HG03175 (cell line): ENCODE data around the gene ABO.
"Not testable (repeated sequence)": the region's sequence is repeated elsewhere in the genome, so short reads cannot be mapped to it uniquely, and the experiment has no call there.

Experiments
- ATAC-seq: cut with Tn5 transposase; IDR thresholded peaks from one replicate; pipeline ENCODE4 v1.9.1; 2021; ENCODE audit warnings: mild to moderate bottlenecking, moderate library complexity; ENCODE audit not compliant: unreplicated experiment

Gene ABO

GRCh38 chr9:133226219-133227171 lies 48.5 kb downstream of the ABO start:
- no peak for ATAC-seq

- no peak for ATAC-seq
Measured at GRCh38 chr9:133225171-133226011, 49.6 kb downstream of the ABO start.

- no peak for ATAC-seq
Measured at GRCh38 chr9:133224762-133225161, 50.2 kb downstream of the ABO start.

DNA sequence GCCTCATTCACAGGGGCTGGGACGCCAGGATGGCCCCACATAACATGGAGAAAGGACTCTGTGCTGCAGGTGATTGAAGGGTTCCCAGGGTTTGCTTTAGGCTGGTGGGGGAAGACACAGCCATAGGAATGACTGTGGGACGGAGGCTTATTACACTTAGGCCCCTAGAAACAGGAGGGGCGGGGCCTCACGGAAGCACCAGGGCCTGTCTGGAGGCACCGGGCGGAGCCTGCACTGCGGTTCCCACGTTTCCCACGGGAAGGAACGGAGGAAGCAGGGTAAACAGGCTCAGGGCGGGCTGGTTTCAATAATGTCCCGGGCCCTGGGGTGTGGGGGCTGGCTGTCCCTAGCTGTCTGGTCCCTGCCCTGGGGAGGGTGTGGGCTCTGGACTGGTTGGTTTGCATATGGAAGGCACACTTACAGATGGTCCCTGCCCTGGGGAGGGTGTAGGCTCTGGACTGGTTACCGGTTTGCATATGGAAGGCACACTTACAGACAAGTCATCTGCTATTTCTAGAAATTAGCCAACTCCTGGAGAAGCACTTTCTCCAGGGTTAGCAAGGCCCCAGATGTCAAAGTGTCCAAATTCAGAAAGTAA lies 51.7 kb downstream of the ABO start:
- ATAC-seq, result not testable (repeated sequence)

GRCh38 chr9:133221994-133222393 lies 53.0 kb downstream of the ABO start:
- ATAC-seq, result not testable (repeated sequence)

- ATAC-seq, result no peak
Measured at GRCh38 chr9:133221177-133221809, 53.7 kb downstream of the ABO start.

GRCh38 chr9:133218049-133218975 lies 56.7 kb downstream of the ABO start:
- ATAC-seq, result not testable (repeated sequence)

DNA sequence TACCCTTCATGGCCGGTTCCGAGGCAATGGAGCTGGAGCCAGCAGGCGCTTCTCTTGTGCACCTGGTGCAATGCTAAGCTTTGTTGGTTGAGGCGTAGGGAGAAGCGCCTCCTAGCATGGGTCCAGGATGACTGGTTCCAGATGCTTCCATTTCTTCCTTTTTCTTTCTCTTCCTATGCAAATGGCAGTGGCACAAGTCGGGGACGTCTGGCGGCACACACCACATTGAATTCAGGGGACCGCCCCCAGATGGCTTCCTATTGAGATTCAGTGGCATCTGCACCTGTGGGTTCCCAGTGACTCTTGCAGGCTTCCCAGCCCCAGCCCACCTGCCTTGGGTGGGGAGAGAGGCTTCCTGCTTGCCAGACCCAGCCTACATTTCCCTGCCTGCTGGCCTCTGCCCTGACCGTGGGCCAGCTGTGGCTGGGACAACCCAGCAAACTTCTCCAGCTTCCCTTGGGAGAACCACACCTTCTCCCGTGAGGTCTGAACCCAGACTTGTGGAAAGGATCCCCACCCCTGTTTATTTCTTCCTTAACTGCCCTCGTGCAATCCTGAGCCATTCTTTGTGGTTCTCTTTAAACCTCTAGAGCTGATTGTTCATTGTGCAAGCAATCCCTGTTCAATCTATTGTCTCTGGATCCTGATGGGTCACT lies 57.5 kb downstream of the ABO start:
- not testable (repeated sequence) for ATAC-seq

GRCh38 chr9:133214276-133214675 lies 60.7 kb downstream of the ABO start:
- ATAC-seq, result not testable (repeated sequence)

- no peak for ATAC-seq
Measured at GRCh38 chr9:133210609-133211008, 64.4 kb downstream of the ABO start.

DNA sequence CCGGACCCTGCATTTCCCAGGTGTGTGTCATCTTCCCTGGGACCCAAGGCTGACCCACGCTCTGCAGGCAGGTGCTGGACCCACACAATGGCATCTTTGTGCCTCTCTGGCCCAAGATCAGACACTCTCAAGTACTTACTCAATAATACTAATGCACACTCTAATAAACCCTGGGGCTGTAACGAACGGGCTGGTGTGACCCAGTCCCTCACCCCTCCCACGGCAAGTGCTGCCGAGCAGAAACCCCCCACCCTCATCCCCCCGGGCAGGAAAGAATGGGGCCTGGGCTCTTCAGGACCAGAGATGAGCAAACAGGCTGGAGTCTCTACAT lies 64.8 kb downstream of the ABO start:
- no peak for ATAC-seq

DNA sequence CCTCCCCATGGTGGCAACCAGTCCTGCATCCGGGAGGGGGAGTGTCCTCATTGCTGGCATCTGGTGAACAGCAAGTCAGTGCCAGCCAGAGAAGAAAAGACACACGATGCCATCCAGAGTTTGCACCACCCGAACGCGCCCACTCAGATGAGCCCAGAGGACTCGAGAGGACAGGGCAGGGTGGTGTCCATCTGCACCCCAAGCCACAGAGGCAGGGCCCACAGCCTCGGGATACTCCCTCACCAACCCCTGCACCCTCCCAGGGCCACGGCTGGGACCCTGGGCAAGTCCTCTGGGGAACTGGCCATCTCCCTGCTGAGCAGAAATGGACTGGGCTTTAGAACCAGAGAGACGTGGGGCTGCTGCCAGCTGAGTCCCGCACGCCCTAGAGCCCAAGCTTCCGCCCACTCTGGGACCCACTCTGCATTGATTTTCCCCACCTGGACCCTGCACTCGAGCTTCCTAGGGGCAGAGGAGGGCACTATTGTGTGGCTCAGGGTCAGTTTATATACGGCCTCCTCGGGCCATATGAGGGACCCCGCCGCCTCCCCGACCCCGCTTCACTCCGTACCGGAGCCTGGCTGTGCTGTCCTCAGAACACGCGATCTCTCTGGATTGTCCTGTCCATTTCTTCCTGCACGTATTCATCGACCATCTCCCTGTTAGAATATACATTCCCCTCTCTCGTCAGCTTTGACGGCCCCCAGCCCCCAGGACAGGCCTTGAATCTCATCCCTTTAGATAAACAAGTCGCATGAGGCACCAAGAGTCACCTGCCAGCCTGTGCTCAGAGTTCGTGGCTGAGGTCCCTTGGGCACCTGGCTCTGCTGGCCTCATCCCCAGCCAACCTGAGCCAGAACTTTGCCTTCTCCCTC lies 65.4 kb downstream of the ABO start:
- not testable (repeated sequence) for ATAC-seq

DNA sequence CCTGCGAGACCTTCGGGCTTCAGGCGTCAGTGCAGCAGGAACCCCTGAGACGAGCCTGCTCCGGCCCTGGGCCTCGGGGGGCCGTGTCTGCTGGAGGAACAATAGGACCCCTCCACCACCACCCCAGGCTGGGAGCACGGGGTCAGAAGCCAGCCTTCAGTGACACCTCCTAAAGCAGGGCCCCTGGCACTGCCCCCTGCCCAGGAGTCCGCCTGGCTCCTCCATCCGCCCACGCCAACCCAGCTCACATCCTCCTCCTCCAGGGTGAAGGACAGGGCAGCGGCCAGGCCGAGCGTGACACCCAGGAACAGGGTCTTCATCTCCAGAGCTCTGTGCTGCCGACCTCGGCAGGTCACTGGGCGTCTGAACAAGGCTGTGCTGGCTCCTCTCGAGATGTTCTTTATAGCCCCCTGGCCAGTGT lies 66.1 kb downstream of the ABO start, which contains the start of gene OBP2B:
Gene OBP2B, minus strand, starts transcription at position 371 of the 421 bp plus-strand sequence. Its CDS starts 51 bp downstream, at position 320.
- ATAC-seq, result not testable (repeated sequence)

DNA sequence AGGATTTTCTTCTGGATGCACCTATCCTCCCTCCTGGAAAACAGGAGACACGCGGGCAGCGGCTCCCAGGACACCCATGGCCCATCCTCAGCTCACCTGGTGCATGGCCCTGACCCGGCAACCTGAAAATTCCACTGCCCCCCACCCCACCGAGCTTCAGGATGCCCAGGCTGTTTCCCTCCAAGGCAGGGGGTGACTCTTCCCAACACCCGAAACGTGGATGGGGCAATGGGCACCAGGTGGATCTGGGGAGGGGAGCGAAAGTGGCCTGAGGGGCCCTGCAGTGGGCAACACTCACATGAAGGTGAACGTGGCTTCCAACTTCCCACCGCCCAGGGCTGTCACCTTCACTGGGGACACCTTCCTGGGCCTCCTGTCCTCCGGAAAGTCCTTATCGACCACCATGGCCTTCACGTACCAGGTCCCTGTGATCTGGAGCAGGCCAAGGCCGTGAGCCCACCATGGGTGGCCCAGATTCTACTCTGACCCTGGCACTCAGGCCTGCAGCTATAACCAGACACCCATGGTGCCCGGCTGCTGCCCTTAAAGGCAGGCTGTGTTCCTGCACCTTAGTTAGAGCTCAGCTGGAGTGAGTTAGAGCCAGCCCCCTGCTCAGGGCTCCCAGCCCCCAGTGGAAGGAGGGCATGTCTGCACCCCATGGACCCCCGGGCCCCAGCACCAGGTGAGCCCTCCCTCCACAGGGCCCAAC lies 66.7 kb downstream of the ABO start:
- not testable (repeated sequence) for ATAC-seq

- no peak for ATAC-seq
Measured at GRCh38 chr9:133207540-133208170, 67.3 kb downstream of the ABO start.

- ATAC-seq, result no peak
Measured at GRCh38 chr9:133207021-133207531, 67.9 kb downstream of the ABO start.
